HG02973 (cell line): ENCODE measurements around the gene GATA2.

Experiments
- ATAC-seq: cut with Tn5 transposase; IDR thresholded peaks from one replicate; pipeline ENCODE4 v1.9.1; 2021; ENCODE audit warnings: moderate library complexity; ENCODE audit not compliant: unreplicated experiment

Gene GATA2

DNA sequence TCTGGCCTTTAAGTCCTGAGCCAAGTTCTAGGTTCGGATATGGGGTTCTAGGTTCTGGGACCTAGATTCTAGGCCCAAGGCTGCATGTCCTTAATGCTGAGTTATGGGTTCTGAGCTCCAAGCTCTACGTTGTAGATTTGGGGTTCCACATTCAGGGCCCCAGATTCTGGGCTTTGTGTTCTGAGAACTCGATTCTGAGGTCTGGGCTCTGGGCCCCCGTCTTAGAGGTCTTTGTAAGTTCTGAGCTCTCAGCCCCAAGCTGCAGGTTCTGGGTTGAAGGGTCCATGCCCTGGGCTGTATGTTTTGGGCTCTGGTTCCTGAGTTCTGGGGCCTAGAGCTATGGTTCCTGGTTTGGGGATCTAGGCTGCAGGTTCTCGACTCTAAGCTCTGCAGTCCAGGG, 16.3 kb downstream of the GATA2 start:
- no peak for ATAC-seq

DNA sequence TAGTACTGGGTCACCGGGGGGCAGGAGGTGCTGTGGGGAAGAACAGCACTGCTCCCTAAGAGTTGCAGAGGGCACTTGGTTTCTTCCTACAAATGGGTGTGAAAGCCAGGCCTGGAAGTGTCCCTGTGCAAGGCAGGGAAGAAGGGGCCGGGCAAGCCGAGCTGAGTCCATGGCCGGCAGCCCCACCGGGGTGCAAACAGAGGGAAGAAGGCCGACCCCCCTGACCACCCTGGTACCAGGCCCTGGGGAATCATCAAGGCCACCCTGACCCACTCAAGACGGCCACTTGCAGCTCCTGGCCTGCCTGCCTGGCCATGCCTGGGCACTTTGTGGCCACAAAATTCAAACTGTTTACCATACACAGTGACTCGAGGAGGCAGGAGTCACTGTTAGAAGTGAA, 17.6 kb downstream of the GATA2 start:
- ATAC-seq: no peak

DNA sequence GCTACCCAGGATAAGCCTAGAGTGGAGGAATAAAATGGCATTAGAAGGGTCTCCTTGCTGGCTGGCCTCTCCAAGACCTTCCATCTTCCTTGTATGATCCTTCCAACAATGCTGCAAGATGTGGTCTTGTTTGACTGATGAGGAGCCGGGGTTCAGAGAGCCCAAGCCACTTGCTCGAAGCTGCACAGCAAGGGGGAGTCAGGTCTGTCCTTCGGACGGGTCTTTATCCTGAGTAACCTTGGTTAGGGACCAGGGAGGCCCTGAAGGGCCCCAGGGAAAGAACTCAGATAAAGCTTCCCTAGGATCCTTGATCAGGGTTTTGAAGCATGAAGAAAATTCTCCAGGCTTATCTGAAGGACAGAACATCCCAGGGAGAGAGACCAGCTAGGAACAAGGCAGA, 19.3 kb downstream of the GATA2 start:
- ATAC-seq: no peak

DNA sequence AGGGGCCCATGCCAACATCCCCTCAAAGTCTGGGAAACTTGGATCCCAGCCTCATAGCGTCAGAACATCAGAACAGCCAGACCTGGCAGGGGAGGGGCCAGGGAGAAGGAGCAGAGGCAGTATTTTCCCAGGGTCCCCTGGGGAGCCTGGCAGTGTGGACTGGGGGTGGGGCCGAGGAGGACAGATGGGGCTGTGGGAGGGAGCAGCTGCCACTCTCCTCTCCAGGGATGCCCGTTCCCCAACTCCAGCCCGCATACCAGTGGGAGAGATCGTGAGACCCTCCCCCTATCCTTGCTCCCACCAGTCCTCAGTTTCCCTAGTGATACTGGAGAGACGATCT, 19.9 kb downstream of the GATA2 start:
- ATAC-seq: no peak

DNA sequence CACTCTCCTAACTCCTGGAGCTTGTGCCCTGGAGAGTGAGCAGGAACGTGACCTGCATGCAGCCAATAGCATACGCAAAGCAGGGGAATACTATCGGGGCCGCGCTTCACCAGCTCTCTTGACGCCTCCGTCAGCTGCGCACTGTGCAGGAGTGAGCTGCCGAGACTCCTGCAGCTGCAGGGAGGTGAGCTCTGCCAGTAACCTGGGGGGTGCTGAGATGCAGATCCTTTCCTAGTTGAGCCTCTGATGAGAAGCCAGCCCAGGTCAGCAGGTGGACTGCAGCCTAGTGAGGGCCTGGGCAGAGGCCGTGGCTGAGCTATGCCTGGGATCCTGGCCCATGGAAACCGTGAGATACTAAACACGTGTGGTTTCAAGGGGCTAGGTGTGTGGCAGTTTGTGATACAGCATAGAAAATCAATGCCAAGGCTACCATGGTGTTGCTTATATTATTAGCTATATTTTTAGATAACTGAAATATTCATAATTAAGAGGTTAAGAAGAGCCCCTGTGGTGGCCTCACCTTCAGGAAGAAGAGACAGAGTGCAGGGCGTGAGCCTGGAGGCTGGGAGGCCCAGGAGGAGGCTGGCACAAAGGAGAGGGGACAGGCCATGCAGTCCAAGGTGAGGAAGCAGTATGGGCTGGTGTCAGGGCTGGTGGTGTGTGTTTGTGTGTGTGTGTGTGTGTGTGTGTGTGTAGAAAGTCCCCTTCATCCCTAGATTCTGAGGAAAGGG, 20.4 kb downstream of the GATA2 start:
- no peak for ATAC-seq

DNA sequence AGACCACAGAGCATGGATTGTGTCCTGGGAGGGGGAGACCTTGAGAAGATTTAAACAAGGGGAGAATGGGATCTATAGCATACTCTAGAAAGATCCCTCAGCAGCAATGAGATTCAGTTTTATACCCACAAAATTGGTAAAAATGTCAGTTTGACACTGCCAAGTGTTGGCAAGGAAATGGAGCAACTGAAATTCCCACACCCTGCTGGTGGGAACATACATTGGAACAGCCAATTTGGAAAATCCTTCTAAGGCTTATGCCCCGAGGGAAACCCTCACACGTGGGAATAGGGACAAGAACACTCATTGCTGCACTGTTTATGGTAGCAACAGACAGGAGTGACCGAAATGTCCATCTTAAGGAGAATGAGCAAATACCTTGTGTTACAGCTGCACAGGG, 21.3 kb downstream of the GATA2 start:
- ATAC-seq: no peak

DNA sequence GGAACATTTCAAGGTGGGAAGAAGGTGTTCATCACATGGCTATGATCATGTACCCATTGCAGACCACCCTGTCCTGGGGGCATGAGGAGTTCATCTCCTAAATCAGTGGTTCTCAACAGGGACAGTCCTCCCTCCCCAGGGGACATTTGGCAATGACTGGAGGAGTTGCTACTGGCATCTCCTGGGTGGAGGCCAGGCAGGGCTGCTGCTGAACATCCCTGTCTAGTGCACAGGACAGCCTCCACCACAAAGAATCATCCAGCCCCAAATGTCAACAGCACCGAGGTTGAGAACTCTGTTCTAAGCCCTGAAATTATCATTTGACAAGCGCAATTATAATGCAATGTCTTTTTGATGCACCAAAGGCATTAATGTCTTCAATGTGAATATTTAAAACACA, 21.9 kb downstream of the GATA2 start:
- no peak for ATAC-seq

DNA sequence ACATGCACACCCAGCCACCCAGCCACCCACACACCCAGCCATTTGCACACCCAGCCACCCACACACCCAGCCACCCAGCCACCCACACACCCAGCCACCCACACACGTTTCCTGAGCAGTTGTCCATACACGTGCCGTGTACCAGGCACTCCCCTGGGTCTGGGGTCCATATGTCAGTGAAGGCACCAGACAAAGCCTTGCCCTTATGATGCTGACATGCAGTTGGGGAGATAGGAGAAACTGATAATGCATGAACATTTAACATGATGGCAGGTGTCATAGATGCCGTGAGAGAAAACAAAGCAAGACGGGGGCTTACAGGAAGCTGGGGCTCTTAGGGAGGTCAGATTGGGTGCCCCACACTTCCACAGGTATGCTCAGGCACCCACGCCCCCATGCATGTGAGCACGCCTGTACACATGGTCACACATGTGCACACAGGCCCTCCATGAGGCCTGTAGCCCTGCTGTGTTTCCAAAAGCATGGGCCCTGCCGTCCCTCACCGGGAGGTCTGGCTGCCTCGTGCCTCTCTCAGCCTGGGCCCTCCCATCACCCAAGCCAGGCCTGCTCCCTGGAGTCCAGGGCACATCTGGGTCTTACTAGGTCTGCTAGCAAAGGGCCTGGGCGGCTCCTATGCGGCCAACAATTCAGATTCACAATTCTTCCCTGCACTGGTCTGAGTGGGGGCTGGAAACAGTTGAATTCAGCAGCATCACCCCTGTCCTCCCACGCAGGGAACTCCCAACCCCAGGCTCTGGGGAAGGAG, 22.7 kb downstream of the GATA2 start:
- no peak for ATAC-seq

DNA sequence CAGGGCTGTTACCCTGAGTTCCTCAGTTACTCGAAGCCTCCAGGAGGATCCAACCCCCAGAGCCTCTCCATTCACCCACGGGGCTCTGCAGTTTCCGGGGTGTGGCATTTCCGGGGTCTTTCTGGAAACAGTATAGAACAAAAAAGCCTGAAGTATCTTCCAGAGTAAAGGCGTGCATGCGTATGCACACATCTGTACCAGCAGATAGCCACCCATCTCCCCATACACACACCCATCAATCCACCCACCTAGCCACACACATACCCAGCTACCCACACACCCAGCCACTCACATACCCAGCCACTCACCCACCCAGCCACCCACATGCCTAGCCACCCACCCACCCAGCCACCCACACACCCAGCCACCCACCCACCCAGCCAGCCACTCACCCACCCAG, 23.4 kb downstream of the GATA2 start:
- ATAC-seq: no peak

DNA sequence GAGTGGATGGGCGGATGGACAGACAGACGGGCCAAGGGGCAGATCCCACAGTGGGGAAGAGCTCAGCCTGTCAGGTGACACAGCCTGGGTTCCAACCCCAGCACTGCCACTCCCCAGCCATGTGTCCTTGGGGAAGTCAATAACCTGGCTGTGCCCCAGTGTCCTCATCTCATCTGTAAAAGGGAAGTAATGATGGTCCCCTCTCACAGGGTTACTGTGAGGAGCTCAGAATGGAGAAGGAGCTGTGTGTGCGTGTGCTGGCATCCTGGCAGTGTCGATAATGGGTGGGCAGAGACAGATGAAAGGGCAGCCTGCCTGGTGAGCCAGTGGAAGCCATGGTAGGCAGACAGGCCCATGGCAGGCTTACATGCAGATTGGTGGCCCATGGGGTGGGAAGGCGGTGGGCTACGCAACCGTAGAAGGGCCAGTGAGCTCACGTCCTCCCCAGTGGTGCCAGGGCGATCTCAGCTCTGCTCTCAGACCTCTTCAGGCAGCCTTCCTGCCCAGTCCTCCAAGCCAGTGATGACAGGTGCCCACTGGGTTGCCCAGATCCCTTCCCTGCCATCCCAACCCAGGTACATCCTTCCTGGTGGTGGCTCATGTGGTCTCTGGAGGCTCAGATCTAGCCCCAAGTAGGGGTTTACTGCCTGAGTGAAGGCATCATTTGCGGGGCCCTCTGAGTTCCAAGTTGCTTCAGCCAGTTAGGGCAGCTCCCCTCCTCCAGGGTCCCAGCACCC, 24.0 kb downstream of the GATA2 start:
- no peak for ATAC-seq

DNA sequence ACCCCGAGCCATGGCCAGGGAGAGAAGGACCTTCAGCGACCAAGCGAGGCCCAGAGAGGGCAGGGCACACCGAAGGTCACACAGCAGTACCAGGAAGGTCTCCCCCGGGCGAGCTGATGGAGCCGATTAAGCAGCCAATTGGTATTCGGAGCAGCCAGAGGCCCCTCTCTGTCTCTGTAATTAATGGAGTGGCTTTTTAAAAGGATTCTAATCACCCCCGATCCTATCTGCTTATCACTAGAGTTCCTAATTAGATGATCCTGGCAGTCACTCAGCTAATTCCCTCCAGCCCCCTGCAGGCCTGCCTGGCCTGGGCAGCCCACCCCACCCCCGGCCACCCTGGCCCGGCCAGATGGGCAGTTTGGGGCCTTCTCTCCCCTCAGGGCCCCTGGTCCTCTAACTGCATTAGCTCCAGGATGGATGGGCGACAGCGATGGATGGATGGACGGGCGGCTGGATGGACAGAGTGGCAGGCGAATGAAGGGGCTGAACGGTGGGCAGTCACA, 24.7 kb downstream of the GATA2 start:
- ATAC-seq: no peak

DNA sequence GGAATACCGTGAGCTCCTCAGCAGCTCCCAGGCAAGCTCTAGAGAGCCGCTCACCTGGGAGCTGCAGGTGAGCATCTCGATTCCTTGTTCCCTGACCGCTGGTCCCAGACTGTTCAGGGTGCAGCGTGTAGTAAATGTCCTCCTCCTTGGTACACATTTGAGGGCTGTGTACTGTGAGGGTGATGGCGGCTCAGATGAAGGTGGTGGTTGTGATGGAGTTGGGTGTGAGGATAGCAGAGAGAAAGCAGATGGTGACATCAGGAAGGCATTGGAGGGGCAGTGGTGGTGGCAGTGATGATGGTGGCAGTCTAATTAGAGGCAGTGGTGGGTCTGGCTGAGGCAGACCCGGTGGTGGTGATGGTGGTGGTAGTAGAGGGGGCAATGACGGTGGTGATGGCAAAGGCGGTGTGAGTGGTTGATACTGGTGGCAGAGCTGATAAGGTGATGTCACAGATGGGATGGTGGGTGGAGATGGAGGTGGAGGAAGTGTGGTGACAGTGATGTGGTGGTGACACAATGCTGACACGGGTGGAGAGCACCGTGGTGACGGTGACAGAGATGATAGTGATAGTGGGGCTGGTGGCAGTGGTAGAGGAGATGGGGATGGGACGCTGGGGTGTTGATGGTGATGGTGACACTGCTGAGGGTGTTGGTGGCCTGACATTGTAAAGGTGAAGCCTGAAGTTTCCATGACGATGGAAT, 26.0 kb downstream of the GATA2 start, which contains the start of gene DNAJB8:
Gene DNAJB8, minus strand, starts transcription at position 51 of the 702 bp plus-strand sequence. CDS start 3,645 bp downstream, outside the sequence.
- ATAC-seq: no peak

DNA sequence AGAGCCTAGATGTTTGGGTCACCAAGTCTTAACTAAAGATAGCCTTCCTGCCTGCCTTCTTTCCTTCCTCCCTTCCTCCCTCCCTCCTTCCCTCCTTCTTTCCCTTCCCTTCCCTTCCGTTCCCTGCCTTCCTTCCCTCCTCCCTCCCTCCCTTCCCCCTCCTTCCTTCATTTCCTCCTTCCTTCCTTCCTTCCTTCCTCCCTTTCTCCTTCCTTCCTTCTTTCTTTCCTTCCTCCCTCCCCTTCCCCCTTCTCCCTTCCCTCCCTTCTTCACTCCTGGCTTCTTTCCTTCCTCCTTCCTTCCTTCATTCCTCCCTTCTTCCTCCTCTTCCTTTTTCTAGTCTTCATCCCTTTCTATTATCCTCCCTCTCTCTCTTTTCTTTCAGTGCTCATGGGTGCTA, 28.3 kb downstream of the GATA2 start:
- ATAC-seq: no peak

DNA sequence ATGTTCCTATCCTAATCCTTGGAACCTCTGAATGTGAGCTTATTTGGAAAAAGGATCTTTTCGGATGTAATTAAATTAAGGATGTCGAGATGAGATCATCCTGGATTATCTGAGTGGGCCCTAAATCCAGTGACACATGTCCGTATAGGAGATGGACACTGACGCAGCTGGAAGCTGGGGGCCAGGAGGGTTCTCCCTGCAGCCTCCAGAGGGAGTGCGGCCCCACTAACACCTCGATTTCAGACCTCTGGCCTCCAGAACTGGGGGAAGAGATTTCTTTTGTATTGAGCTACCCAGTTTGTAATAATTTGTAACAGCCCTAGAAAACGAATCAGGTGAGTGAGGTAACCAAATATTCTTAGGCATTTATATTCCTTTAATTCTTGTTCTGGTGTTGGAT, 28.8 kb downstream of the GATA2 start:
- no peak for ATAC-seq

DNA sequence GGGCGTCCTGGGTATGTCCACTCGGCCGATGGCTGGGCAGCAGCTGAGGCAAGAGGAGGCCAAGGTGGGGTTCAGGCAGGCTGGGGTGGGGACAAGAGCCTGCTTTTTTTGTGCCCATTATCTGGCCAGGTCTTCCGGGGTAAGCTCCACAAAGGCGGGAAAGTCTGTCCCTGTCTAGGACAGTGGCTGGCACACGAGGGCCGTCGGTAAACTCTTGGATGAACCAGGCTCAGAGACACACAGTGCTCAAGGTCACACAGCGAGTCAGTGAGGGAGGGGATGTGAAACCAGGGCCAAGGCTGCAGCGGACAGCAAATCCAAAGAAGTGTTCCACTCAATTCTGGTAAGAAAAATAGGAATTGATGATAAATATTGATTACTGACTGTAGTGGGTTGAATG, 29.2 kb downstream of the GATA2 start:
- ATAC-seq: no peak

DNA sequence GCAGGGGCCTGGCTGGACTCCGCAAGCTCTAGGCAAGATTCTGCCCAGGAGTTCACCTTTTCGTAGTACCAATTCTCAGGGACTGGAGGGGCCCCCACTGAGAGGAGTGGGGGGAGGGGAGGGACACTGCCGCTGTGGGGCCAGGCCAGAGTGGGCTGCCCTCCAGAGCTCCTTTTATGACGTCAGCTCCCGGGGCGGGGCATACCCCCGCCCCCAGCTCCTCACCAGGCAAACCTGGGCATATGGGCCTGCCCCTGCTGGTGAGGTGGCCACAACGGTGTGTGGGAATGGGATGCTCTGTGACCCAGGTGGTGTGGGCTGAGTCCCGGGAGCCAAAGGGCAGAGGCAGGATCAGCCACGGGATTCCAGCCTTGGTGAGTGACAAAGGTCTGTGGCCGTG, 29.6 kb downstream of the GATA2 start:
- ATAC-seq: no peak

DNA sequence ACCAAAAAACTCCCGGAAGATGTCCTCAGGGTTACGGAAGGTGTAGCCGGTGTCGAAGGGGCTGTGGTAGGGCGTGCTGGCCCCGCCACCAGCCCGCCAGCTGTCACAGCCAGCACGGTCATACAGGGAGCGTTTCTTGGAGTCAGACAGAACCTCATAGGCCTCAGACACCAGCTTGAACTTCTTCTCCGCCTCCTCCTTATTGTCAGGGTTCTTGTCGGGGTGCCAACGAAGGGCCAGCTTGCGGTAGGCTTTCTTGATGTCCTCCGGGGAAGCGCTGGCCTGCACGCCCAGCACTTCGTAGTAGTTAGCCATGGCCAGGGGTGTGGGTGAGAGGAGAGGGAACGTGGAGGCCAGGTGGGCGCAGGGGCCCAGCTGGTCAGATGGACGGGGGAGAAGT, 30.1 kb downstream of the GATA2 start:
- ATAC-seq: no peak

DNA sequence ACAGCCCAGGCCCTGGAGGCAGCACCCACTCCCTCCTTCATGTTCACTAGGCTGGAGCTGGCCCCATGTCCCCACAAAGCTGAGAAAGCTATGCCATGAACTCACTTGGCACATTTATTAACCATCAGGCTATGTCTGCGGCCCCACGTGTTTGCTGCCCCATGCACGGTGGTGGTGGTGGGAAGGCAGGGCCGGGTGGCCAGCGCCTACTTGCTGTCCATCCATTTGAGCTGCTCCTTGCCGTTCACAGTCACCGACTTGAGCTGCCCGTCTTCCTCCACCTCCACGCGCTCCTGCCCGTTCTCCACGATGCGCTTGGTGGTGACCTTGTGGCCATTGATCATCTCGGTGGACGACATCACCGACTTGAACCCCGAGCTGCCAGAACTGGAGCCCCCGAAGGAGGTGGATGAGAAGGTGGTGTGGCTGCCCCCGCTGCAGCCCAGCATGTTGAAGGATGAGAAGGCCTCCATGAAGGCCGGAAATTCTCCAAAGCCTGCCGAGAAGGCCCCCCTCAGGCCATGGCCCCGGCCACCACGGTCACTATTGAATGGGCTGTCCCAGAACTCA, 30.6 kb downstream of the GATA2 start:
- ATAC-seq: no peak

DNA sequence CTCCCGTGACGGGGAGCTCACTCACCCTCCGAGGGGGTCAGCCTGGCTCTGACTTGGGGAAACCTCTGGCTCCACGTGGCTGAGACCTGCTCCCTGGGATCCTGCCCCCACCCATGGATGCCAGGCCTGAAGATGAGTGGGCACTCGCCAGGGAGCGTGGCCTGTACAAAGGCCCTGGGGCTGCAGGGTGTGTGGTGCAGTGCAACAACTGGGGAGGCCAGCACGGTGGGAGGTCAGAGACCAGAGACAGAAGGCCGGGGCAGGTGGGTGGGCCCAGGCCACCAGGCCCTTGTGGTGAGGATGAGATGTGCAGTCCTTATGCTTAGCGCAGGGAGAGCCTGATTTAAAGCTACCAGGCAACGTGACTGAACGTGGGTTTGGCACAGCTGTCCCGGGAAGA, 31.3 kb downstream of the GATA2 start:
- no peak for ATAC-seq

DNA sequence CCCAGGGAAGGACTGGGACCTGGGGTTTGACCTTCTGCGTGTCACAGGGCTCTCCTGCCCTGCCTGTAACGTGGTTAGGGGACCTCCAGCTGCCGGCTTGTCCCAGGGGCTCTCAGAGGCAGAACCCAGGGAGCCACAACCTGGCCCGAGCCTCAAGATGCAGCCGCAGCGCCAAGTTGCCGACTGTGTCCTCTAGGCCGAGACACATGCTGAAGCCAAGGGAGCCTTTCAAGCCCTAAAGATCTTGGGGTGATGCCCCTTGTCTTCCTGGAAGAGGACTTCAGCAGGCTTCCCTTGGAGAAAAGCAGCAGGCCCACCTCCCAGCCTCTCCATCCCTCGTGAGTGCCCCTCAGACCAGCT, 33.6 kb downstream of the GATA2 start:
- ATAC-seq: no peak
